GM12891 (cell line): ENCODE measurements around the gene MIER1.
"Not testable (repeated sequence)": the region's sequence is repeated elsewhere in the genome, so short reads cannot be mapped to it uniquely, and the experiment has no call there.

Experiments
- PAX5 ChIP-seq: IDR thresholded peaks from 2 replicates; pipeline ENCODE4 v1.6.1; 2011; ENCODE audit warnings: low read length, moderate library complexity, mild to moderate bottlenecking; ENCODE audit not compliant: insufficient read depth, severe bottlenecking
- POLR2A ChIP-seq: IDR thresholded peaks from 2 replicates; pipeline ENCODE4 v1.6.1; 2011; ENCODE audit warnings: low read depth, low read length, control low read depth
- POLR2AphosphoS5 ChIP-seq: IDR thresholded peaks from 2 replicates; pipeline ENCODE4 v1.6.1; 2011; ENCODE audit warnings: low read depth, low read length, control low read depth
- POU2F2 ChIP-seq: IDR thresholded peaks from 2 replicates; pipeline ENCODE4 v1.6.1; 2011; ENCODE audit warnings: low read depth, mild to moderate bottlenecking, control low read depth, low read length, moderate library complexity
- SPI1 ChIP-seq: IDR thresholded peaks from 2 replicates; pipeline ENCODE4 v1.6.1; 2011; ENCODE audit warnings: low read depth, low read length, control low read depth
- TAF1 ChIP-seq: IDR thresholded peaks from 2 replicates; pipeline ENCODE4 v1.6.1; 2011; ENCODE audit warnings: low read depth, low read length, control low read depth

DNA sequence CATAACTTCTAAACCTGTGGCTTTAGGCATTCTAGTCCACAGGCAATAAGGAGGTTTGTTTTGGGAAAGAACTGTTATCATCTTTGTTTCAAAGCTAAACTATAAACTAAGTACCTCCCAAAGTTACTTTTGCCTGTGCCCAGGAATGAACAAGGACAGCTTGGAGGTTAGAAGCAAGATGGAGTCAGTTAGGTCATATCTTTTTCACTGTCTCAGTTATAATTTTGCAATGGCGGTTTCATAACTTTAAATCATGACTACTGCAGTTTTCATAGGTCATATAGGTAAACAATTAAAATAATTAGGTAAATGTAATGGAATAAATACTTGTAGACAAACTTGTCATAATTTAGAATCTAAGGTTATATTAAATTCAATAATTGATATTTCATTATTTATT lies 9.6 kb upstream of the MIER1 start:
- TF ChIP-seq POLR2A, TAF1, PAX5, POLR2AphosphoS5, SPI1, POU2F2: not testable (repeated sequence)
